GM20000 (cell line): ENCODE results near the gene TMEM131.
A peak's percentile ranks its signal among the peaks of the same experiment; 100 is the strongest.
"Not testable (repeated sequence)": the region's sequence is repeated elsewhere in the genome, so short reads cannot be mapped to it uniquely, and the experiment has no call there.

Source experiments
- DNase-seq: peaks from one replicate; pipeline ENCODE4 v3.0.0; 2012; ENCODE audit warnings: low spot score
- CTCF ChIP-seq: IDR thresholded peaks from 2 replicates; pipeline ENCODE4 v1.5.1; 2012; ENCODE audit warnings: mild to moderate bottlenecking, control low read depth; ENCODE audit errors: extremely low read depth, missing control alignments

TMEM131 gene

GRCh38 chr2:97918818-97919217 is 76.9 kb downstream of the TMEM131 start:
- TF ChIP-seq CTCF, result no peak
- no peak for DNase-seq

DNA sequence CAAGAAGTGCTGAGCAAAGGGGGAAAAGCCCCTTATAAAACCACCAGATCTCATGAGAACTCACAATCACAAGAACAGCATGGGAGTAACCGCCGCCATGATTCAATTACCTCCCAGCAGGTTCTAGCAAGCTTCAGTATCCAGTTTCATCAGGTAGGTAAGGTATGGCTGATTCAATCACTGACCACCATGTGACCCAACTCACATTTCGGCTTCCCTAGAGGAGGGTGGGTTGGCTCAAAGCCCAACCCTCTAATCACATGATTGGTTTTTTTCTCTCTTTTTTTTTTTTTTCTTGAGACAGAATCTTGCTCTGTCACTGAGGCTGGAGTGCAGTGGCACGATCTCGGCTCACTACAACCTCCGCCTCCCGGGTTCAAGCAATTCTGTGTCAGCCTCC is 78.1 kb downstream of the TMEM131 start:
- not testable (repeated sequence) for DNase-seq

DNA sequence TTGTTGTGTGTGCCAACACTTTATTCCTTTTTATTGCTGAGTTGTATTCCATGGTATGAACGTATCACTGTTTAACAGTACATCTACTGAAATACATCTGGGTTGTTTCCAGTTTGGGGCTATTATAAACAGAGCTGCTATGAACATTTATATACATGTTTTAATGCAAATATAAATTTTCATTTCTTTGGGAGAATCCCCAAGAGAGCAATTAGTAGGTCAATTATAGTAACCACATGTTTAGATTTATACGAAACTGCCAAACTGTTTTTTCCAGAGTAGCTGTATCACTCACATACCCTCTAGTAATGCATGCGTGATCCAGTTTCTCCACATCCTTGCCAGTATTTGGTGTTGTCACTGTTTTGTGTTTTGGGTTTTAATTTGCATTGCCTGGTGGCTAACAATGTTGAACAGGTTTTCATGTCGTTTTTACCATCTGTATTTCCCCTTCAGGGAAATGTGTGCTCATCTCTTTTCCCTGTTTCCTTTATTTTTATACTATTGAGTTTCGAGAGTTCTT is 81.0 kb downstream of the TMEM131 start:
- DNase-seq, result no peak
- no peak for TF ChIP-seq CTCF

DNA sequence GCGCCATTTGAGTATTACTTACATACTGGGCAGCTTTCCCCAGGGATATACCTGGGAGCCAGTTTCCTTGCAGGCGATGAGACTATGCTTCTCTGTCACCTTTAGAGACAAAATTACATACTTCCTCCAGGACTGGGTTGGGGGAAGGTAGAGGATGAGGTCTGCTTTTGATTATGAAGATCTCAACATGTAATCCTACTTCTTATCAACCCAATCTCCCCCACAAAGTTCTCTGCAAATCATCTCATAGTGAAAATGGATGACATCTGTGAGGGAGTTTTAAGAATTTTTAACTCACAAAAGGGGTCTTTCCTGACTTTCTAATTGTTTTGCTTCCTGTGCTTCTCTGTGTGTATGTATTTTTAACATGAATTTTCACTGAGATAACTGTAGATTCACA is 81.9 kb downstream of the TMEM131 start:
- no peak for DNase-seq
- no peak for TF ChIP-seq CTCF

DNA sequence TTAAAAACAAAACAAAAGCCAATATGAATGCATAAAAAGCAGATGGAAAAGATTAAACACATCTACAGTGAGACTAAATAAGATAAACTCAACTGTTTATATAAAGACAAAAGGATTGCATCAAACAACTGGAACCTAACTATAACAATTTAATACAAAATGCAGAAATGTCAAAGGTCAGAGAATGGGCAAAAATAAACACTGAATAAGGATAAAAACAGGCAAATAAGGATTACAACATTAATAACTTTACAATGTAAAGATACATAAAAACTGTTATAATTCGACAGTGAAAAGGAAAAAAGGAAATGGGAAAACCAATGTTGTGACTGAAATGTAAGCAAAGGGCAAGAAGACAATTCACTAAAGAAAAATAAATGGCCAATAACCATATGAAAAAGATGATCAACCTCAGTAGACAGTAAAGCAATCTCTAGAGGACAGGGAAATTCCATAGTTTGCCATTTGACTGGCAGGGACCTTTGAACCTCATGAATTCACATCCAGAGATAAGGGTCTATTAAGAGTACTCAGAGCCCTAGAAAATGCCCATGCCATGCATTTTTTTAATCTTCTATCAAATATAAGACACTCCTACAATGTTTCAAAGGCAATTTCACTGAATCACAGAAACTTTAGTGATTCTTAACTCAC is 83.7 kb downstream of the TMEM131 start:
- DNase-seq, result no peak
- no peak for TF ChIP-seq CTCF

GRCh38 chr2:97911206-97911921 is 84.4 kb downstream of the TMEM131 start:
- no peak for TF ChIP-seq CTCF
- peak; percentile 41 for DNase-seq

DNA sequence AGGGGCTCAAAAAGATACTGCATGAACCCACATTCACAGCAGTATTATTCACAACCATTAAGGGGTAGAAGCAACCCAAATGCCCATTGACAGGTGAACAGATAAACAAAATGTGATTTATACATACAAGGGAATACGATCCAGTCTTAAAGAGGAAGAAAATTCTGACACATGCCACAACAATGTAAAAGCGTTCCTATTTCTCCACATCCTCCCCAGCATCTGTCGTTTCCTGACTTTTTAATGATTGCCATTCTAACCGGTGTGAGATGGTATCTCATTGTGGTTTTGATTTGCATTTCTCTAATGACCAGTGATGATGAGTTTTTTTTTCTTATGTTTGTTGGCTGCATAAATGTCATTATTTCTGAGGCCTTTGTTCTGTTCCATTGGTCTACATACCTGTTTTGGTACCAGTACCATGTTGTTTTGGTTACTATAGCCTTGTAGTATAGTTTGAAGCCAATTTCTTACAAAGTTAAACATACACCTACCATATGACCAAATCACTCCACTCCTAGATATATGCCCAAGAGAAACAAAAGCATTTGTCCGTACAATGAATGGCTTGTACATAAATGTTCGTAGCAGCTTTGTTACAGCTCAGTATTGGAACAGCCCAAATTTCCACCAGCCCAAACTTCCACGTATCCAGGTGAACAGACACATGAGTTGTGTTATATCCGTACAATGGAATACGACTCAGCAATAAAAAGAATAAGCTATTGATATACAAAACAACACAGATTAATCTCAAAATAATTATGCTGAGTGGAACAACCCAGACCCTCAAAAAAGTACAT is 85.1 kb downstream of the TMEM131 start:
- no peak for DNase-seq

More for the DNA sequence above, 85.1 kb downstream of the TMEM131 start:
- TF ChIP-seq CTCF, result no peak
